Keratinocyte (primary cell): ENCODE data around the gene MAP3K10. TPM values are rescaled to one million over a fixed set of nuclear protein-coding genes. Genes with fewer than 3 reads are reported as not detected.

Source experiments
- DNase-seq: peaks from one replicate; pipeline ENCODE4 v3.0.0-alpha.2; 2011; ENCODE audit warnings: low read depth, missing footprints, low spot score
- FAIRE-seq: peaks from 2 replicates; lab custom pipeline; 2011; peaks lifted over from hg19 to GRCh38; lab: Jason Lieb, UNC
- H2AFZ ChIP-seq: 2 replicates; pipeline ENCODE4 v1.6.0; 2012; ENCODE audit warnings: low read length, control low read depth, inconsistent platforms; ENCODE audit not compliant: control insufficient read depth
- H3K27ac ChIP-seq: 2 replicates; pipeline ENCODE4 v1.5.1; 2011; ENCODE audit warnings: low read length; ENCODE audit not compliant: control insufficient read depth, insufficient read depth
- H3K27me3 ChIP-seq: 3 replicates; pipeline ENCODE4 v1.6.0; 2011; ENCODE audit warnings: low read length; ENCODE audit not compliant: control insufficient read depth, insufficient read depth; ENCODE audit errors: extremely low read depth
- H3K36me3 ChIP-seq, 2 experiments: 2 replicates in 1 of 2; 3 replicates in 1 of 2; pipeline ENCODE4 v1.5.1; 2011; ENCODE audit warnings: low read length in 2 of 2, mild to moderate bottlenecking in 1 of 2; ENCODE audit not compliant: control insufficient read depth in 2 of 2, insufficient read depth in 2 of 2; ENCODE audit errors: extremely low read depth in 1 of 2
- H3K4me1 ChIP-seq: 3 replicates; pipeline ENCODE4 v1.5.1; 2011; ENCODE audit warnings: low read length; ENCODE audit not compliant: control insufficient read depth, insufficient read depth; ENCODE audit errors: extremely low read depth
- H3K4me2 ChIP-seq: 3 replicates; pipeline ENCODE4 v1.6.0; 2011; ENCODE audit warnings: low read depth, low read length; ENCODE audit not compliant: control insufficient read depth, insufficient read depth; ENCODE audit errors: extremely low read depth
- H3K4me3 ChIP-seq, 3 experiments: fragments of 200-600 bp in 1 of 3; sonication (generic) in 1 of 3; 2 replicates in 2 of 3; 3 replicates in 1 of 3; pipeline ENCODE4 v1.5.1; 2011 to 2016; ENCODE audit warnings: low read length in 3 of 3, mild to moderate bottlenecking in 3 of 3, control low read depth in 2 of 3, inconsistent platforms in 1 of 3, low read depth in 1 of 3, mixed read lengths in 1 of 3, mixed run types in 1 of 3, moderate library complexity in 1 of 3; ENCODE audit not compliant: control insufficient read depth in 2 of 3, insufficient read depth in 2 of 3; ENCODE audit errors: extremely low read depth in 1 of 3
- H3K79me2 ChIP-seq: 2 replicates; pipeline ENCODE4 v1.6.0; 2012; ENCODE audit warnings: low read length; ENCODE audit not compliant: control insufficient read depth, insufficient read depth
- H3K9ac ChIP-seq: 3 replicates; pipeline ENCODE4 v1.6.0; 2011; ENCODE audit warnings: low read length; ENCODE audit not compliant: control insufficient read depth, insufficient read depth; ENCODE audit errors: extremely low read depth
- H3K9me1 ChIP-seq: 3 replicates; pipeline ENCODE4 v1.6.0; 2011; ENCODE audit warnings: low read length; ENCODE audit not compliant: control insufficient read depth, insufficient read depth; ENCODE audit errors: extremely low read depth
- H3K9me3 ChIP-seq: 2 replicates; pipeline ENCODE4 v1.5.1; 2012; ENCODE audit warnings: low read depth, low read length; ENCODE audit not compliant: control insufficient read depth
- H4K20me1 ChIP-seq: 3 replicates; pipeline ENCODE4 v1.6.0; 2011; ENCODE audit warnings: low read length; ENCODE audit not compliant: control insufficient read depth, insufficient read depth; ENCODE audit errors: extremely low read depth
- EZH2 ChIP-seq: IDR thresholded peaks from one replicate; pipeline ENCODE4 v1.6.1; 2012; ENCODE audit warnings: inconsistent platforms, mild to moderate bottlenecking, low read length, moderate library complexity
- dilution Hi-C: fragments of 300-500 bp; cut with MboI; formaldehyde crosslinking; loops from one replicate; pipeline ENCODE4 v1.7.0; 2020; ENCODE audit warnings: low sequenced_read_pairs; ENCODE audit not compliant: extremely low pct_ligation_motif_present
- polyA plus RNA-seq, 5 experiments: library from polyadenylated mRNA; depleted of rRNA in 3 of 5; stranded (reverse) in 3 of 5; stranded (forward) in 1 of 5; unstranded in 1 of 5; fragments of >200 nt; gene quantifications; 1 replicate in 1 of 5; 2 replicates in 3 of 5; 3 replicates in 1 of 5; pipeline versions ENCODE4 v1.2.1 to v1.2.3, GENCODE V29; 2011 to 2012; ENCODE audit warnings: missing spikeins in 2 of 5, low read depth in 1 of 5, low replicate concordance in 1 of 5
- TF ChIP-seq, protein P1 (sequence below), 3 experiments: IDR thresholded peaks in 1 of 3; conservative IDR thresholded peaks in 1 of 3; optimal IDR thresholded peaks in 1 of 3; 2 replicates in 2 of 3; 3 replicates in 1 of 3; pipeline versions ENCODE3 to v1.5.1; 2011; ENCODE audit warnings: low read length in 3 of 3, mild to moderate bottlenecking in 3 of 3, moderate library complexity in 2 of 3, control low read depth in 1 of 3, inconsistent platforms in 1 of 3; ENCODE audit not compliant: insufficient read depth in 2 of 3; ENCODE audit errors: extremely low read depth in 1 of 3

The MAP3K10 gene
- polyA plus RNA-seq, 1 donor (not counting 4 experiments of a cell fraction or from before 2014, with no cell fraction given), result 2.9 TPM

DNA sequence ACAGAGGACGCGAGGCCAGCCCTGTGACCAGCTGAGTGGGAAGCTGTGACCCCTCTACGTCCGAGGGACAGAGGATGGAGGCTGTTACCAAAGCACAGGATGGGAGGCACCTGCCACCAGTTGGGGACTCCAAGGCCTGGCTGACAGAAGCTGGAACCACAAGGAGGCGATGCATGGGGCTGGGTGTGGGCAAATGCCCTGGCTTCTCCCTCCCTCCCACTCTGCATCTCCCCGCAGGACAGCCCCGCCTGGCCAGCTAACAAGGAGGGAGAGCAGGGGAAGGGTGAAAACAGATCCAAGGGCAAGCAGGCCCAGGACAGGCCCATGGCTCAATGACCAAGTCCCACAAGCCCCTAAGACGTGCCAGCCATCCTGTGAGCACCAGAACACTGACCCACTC is 65.3 kb downstream of the MAP3K10 start:
- H3K36me3 ChIP-seq, result peaks cover 8 to 16% of the 10 kb centered on the region in 2 experiments
- H4K20me1 ChIP-seq, result peaks cover 10% of the 10 kb centered on the region
- FAIRE-seq, result no peak

DNA sequence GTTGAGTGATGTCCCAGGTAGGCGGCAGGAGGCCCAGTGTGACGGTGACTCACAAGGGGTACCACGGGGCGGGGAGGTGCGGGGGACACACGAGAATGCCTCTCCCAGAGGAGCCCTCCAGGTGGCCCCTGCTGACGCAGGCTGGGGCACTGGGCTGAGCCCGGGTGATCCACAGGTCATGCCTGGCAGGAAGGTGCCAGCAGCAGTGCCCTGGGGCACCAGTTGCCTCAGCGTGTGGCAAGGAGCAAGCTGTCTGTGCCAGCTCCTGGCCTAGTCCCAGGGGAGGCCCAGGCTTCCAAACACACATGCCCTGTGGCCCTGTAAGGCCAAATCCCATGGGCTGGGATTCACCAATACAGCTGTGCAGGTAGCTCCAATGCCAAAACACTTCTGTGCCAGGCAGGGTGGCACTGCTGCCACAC is 65.9 kb downstream of the MAP3K10 start:
- Histone ChIP-seq H3K79me2 (peaks cover 23% of the 10 kb centered on the region), H4K20me1 (peaks cover 10% of the 10 kb centered on the region), H3K4me1 (peaks cover 9% of the 10 kb centered on the region), H3K9me3 (no peaks in the 10 kb centered on the region), H3K27ac (no peak overlapping the region), H3K36me3 (peaks cover 8 to 16% of the 10 kb centered on the region in 2 experiments), H2AFZ (no peak overlapping the region), H3K9ac (no peak overlapping the region), H3K4me2 (no peak overlapping the region), H3K4me3 (no peak overlapping the region), H3K27me3 (no peaks in the 10 kb centered on the region), H3K9me1 (peaks cover 6% of the 10 kb centered on the region)
- dilution Hi-C loops, result no loop called here
- FAIRE-seq (no peak), DNase-seq (no peak)
- TF ChIP-seq, protein P1, sequence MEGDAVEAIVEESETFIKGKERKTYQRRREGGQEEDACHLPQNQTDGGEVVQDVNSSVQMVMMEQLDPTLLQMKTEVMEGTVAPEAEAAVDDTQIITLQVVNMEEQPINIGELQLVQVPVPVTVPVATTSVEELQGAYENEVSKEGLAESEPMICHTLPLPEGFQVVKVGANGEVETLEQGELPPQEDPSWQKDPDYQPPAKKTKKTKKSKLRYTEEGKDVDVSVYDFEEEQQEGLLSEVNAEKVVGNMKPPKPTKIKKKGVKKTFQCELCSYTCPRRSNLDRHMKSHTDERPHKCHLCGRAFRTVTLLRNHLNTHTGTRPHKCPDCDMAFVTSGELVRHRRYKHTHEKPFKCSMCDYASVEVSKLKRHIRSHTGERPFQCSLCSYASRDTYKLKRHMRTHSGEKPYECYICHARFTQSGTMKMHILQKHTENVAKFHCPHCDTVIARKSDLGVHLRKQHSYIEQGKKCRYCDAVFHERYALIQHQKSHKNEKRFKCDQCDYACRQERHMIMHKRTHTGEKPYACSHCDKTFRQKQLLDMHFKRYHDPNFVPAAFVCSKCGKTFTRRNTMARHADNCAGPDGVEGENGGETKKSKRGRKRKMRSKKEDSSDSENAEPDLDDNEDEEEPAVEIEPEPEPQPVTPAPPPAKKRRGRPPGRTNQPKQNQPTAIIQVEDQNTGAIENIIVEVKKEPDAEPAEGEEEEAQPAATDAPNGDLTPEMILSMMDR (optimal IDR thresholded peaks at IDR 0.05 in 1 of 3, IDR thresholded peaks at IDR 0.05 in 1 of 3, conservative IDR thresholded peaks at IDR 0.05 in 1 of 3; ENCODE audit: extremely low read depth in 1 of 3, insufficient read depth in 2 of 3, low read length in 3 of 3), result no peak
- TF ChIP-seq EZH2, result no peak

More for the DNA sequence above, 65.3 kb downstream of the MAP3K10 start:
- Histone ChIP-seq H3K9me1 (peaks cover 6% of the 10 kb centered on the region), H3K4me3 (no peak overlapping the region), H3K79me2 (peaks cover 23% of the 10 kb centered on the region), H3K9me3 (no peaks in the 10 kb centered on the region), H3K4me2 (no peak overlapping the region), H3K27me3 (no peaks in the 10 kb centered on the region), H2AFZ (no peak overlapping the region), H3K27ac (no peak overlapping the region), H3K4me1 (peaks cover 9% of the 10 kb centered on the region), H3K9ac (no peak overlapping the region)
- dilution Hi-C loops, result no loop called here
- no peak for DNase-seq
- TF ChIP-seq EZH2, result no peak
- TF ChIP-seq, protein P1 (optimal IDR thresholded peaks at IDR 0.05 in 1 of 3, IDR thresholded peaks at IDR 0.05 in 1 of 3, conservative IDR thresholded peaks at IDR 0.05 in 1 of 3; ENCODE audit: extremely low read depth in 1 of 3, insufficient read depth in 2 of 3, low read length in 3 of 3), result no peak
